ENCODE results near the gene FBXO17. TPM values are rescaled to one million over a fixed set of nuclear protein-coding genes. Genes with fewer than 3 reads are reported as not detected.

The FBXO17 gene
- total and polyA plus RNA-seq, 12 donors, result 4.1 to 18.7 (median 9.4) TPM

- 71 to 83% (median 82%) methylated on average over 8 to 12 of the region's 12 CpGs for WGBS, 4 donors
- TF ChIP-seq POLR2A (IDR thresholded peaks at IDR 0.05) (no peak), CTCF (IDR thresholded peaks at IDR 0.05) (no peak)
- intact Hi-C loops (cut with DNase I), result loop anchor here (10.0 kb wide), 2 partner anchors 278 to 288 kb away; no protein-coding TSS in a partner anchor
These were observed 62.7 kb downstream of the FBXO17 start for GRCh38 chr19:38912600-38913514.

GRCh38 chr19:38911388-38912001 lies 64.0 kb downstream of the FBXO17 start:
- WGBS, 4 donors, result 52 to 94% (median 69%) methylated on average over 3 to 16 of the region's 16 CpGs
- no peak for TF ChIP-seq CTCF (IDR thresholded peaks at IDR 0.05)
- TF ChIP-seq POLR2A (IDR thresholded peaks at IDR 0.05), result no peak
- Histone ChIP-seq H3K27ac (no peak overlapping the region), H3K4me1 (replicated peaks in 1 of 2) (no peaks in the 10 kb centered on the region), H3K9me3 (replicated peaks in 1 of 3) (no peaks in the 10 kb centered on the region), H3K4me3 (no peak overlapping the region), H3K36me3 (replicated peaks in 1 of 2) (peaks cover 0 to 7% of the 10 kb centered on the region in 2 donors), H3K27me3 (no peaks in the 10 kb centered on the region)
- intact Hi-C loops (cut with DNase I), result loop anchor here (10.0 kb wide), 2 partner anchors 277 to 287 kb away; no protein-coding TSS in a partner anchor
- DNase-seq, result no peak

More at GRCh38 chr19:38912600-38913514, 62.7 kb downstream of the FBXO17 start:
- Histone ChIP-seq H3K36me3 (replicated peaks in 1 of 2) (no peaks in the 10 kb centered on the region), H3K4me3 (no peak overlapping the region), H3K4me1 (replicated peaks in 1 of 2) (no peaks in the 10 kb centered on the region), H3K27me3 (no peaks in the 10 kb centered on the region), H3K27ac (no peak overlapping the region), H3K9me3 (replicated peaks in 1 of 3) (no peaks in the 10 kb centered on the region)
- no peak for DNase-seq

- WGBS, 4 donors, result 93 to 97% (median 96%) methylated on average over 9 to 12 of the region's 12 CpGs
- Histone ChIP-seq H3K27ac (no peak overlapping the region), H3K4me1 (replicated peaks in 1 of 2) (no peaks in the 10 kb centered on the region), H3K36me3 (replicated peaks in 1 of 2) (peaks cover 0 to 15% of the 10 kb centered on the region in 2 donors), H3K4me3 (no peak overlapping the region), H3K9me3 (replicated peaks in 1 of 3) (no peaks in the 10 kb centered on the region), H3K27me3 (no peaks in the 10 kb centered on the region)
- intact Hi-C loops (cut with DNase I), result loop anchor here (10.0 kb wide), 2 partner anchors 276 to 286 kb away; no protein-coding TSS in a partner anchor
- DNase-seq, result no peak
- TF ChIP-seq POLR2A (IDR thresholded peaks at IDR 0.05) (no peak), CTCF (IDR thresholded peaks at IDR 0.05) (no peak)
These were observed 65.1 kb downstream of the FBXO17 start for GRCh38 chr19:38910488-38910887.

GRCh38 chr19:38908911-38909310 lies 66.6 kb downstream of the FBXO17 start:
- Histone ChIP-seq H3K27me3 (no peaks in the 10 kb centered on the region), H3K36me3 (replicated peaks in 1 of 2) (peaks cover 0 to 26% of the 10 kb centered on the region in 2 donors), H3K27ac (no peak overlapping the region), H3K4me1 (replicated peaks in 1 of 2) (no peaks in the 10 kb centered on the region), H3K9me3 (replicated peaks in 1 of 3) (no peaks in the 10 kb centered on the region), H3K4me3 (no peak overlapping the region)
- intact Hi-C loops (cut with DNase I), result no loop called here
- WGBS, 4 donors, result 87 to 88% (median 87%) methylated on average over 6 to 10 of the region's 10 CpGs
- no peak for DNase-seq
- TF ChIP-seq POLR2A (IDR thresholded peaks at IDR 0.05) (no peak), CTCF (IDR thresholded peaks at IDR 0.05) (no peak)

All from adrenal gland (tissue), 12 donors.